ENCODE results near the gene SCG5.
"Not testable (repeated sequence)": the region's sequence is repeated elsewhere in the genome, so short reads cannot be mapped to it uniquely, and the experiment has no call there.

The SCG5 gene

DNA sequence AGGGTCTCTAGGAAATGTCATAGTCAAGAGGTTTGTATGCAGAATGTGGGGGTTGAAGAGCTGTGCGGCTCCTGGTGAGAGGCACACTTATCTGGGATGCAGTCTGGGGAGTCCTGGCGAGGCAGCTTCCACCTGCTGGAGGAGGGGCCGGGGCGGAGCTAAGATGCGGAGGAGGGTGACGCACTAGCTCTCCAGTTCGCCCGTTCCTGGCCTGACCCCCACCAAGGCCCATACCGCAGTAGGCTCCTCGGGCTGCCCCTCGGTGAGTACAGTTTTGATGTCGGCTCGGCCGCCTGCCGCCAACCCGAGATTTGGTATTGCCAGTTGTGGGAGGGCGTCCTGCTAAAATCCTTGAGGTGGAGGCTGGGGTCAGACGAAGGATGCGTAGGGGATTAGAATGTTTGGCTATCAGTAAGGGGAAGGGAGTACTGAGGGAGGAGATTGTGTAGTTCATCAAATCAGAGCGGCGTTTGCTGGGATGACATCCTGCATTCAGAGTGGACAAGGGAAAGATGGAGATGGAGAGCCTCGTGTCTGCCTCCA, at the start of gene SCG5:
Gene SCG5 (plus strand): TSS at position 194 of the 543 bp plus-strand sequence. CDS start 1,883 bp downstream, outside the sequence.
- Histone ChIP-seq H3K36me3 (peaks cover 0 to 91% (median 71%) of the 10 kb centered on the region in 11 experiments; a peak in 19 of 22 replicates), H3K27ac (no peak within 1 kb of the TSS), H3K4me1 (peaks cover 9 to 16% (median 12%) of the 10 kb centered on the region in 10 experiments; a peak in 19 of 20 replicates), H3K27me3 (no peaks in the 10 kb centered on the region), H3K4me3 (no peak within 1 kb of the TSS), H3K4me2 (no peak within 1 kb of the TSS), H4K20me1 (peaks cover 0 to 16% (median 3%) of the 10 kb centered on the region in 11 experiments; a peak in 4 of 22 replicates), H3K9ac (no peak within 1 kb of the TSS), H3K9me3 (replicated peaks in 1 of 11) (no peaks in the 10 kb centered on the region)
- no peak for TF ChIP-seq Cebpa-rat (IDR thresholded peaks at IDR 0.05)

DNA sequence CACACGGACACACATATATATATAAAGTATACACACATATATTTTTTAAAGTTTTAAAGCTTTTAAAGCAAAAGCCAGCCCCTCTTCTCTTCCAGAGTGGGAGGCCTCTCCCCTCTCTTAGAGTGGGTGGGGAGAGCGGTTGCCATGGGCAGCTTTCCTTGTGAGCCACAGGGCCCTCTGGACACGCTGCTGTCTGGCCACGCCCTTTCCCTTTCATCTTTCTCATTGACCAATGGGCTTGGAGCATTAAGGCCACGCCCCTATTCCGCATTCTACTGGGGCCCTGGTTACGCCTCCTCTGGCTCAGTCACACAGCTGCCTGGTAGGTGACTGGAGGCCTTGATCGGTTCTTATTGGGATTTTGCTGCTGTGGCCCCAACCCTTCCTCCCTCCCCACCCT, 48.4 kb upstream of the SCG5 start, which contains the start of gene GOLGA8N:
Gene GOLGA8N (plus strand): TSS at position 306 of the 400 bp plus-strand sequence.
- not testable (repeated sequence) for H3K9ac ChIP-seq; H3K27ac ChIP-seq; H3K36me3 ChIP-seq; H3K9me3 ChIP-seq (replicated peaks in 1 of 11); H3K27me3 ChIP-seq; H4K20me1 ChIP-seq; H3K4me3 ChIP-seq; H3K4me1 ChIP-seq; H3K4me2 ChIP-seq

- not testable (repeated sequence) for H3K27ac ChIP-seq; H3K4me3 ChIP-seq; H3K9ac ChIP-seq; H3K36me3 ChIP-seq; H3K9me3 ChIP-seq (replicated peaks in 1 of 11); H4K20me1 ChIP-seq; H3K4me2 ChIP-seq; H3K27me3 ChIP-seq
- H3K4me1 ChIP-seq = peaks cover 0 to 10% (median 3%) of the 10 kb centered on the region in 10 experiments; a peak in 9 of 20 replicates
Measured at GRCh38 chr15:32609518-32609917, 32.0 kb upstream of the SCG5 start.

DNA sequence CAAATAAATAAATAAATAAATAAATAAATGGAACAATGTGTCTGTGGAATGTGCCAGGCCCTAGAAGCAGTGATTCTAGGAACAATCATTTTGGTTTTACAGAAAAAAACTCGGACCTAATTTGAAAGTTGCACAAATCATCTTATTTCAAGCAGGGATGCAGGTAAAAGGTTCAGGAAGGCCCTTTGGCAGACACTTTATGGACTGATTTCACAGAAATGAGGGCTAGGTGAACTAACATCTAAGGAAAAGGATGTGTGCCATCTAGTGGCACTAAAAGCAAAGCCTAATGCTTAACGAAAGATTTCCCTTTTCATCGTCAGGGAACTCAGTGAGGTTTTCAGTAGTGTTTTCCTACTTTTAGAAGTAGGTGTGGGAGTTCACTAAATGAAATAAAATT, 30.8 kb upstream of the SCG5 start:
- not testable (repeated sequence) for H3K4me3 ChIP-seq; H4K20me1 ChIP-seq; H3K36me3 ChIP-seq; H3K9ac ChIP-seq; H3K27ac ChIP-seq; H3K9me3 ChIP-seq (replicated peaks in 1 of 11); H3K27me3 ChIP-seq
- Histone ChIP-seq H3K4me1 (peaks cover 0 to 10% (median 3%) of the 10 kb centered on the region in 10 experiments; a peak in 9 of 20 replicates), H3K4me2 (peak overlapping the region in 2 of 11 experiments; percentile 25; a peak in 1 of 22 replicates)

- H3K27ac ChIP-seq = peak overlapping the region; percentile 79 to 95 (median 93)
- H3K36me3 ChIP-seq; H3K9me3 ChIP-seq (replicated peaks in 1 of 11); H4K20me1 ChIP-seq; H3K27me3 ChIP-seq: not testable (repeated sequence)
- H3K4me1 ChIP-seq = peaks cover 4 to 26% (median 16%) of the 10 kb centered on the region in 10 experiments; a peak in 15 of 20 replicates
- peak overlapping the region in 7 of 11 experiments; percentile 13 to 41 (median 27); a peak in 6 of 22 replicates for H3K4me2 ChIP-seq
- H3K4me3 ChIP-seq = peak overlapping the region; percentile 65 to 79 (median 73)
- peak overlapping the region; percentile 84 to 91 (median 87) for H3K9ac ChIP-seq
Measured at GRCh38 chr15:32614712-32615050, 26.8 kb upstream of the SCG5 start.

DNA sequence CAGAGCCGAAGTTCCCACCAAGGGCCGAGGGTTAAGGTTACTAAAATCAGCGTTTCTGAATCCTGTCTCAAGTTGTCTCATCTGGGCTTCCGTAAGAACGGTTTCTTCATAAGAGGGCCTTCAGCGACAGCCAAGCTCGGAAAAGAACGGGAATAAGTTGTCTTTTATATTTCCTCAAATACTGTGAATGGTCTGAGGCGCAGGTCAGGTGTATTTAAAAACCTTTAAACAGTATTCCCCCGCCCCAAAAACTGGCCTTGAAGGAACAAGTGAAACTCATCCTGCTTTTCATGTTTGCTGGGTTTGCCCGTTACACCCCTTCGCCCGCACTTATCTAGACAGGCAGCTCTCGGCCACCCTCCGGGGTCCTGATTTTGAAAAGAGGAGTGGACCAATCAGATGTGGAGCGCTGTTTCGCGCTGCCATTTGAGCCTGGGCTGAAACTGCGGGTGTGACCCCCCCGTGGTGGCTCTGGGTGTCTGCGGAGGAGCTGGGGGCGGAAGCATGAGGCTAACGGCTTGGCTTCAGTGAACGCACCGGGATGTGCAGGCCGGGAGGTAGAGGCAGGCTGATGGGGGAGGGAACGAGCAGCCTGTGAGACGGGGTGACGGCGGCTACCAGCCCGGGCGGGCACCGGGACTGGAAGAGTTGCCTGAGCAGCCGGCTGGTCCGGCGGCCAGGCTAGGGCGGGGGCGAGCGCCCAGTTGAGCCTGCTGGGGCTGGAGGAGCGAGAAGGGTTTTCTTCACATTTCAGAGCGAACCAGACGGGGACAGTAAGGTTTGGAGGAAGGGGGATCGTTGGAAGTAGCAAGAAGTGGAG, 26.2 kb upstream of the SCG5 start, which contains the start of gene ARHGAP11A:
Gene ARHGAP11A (plus strand): TSS at position 454 of the 820 bp plus-strand sequence. CDS start 708 bp downstream, outside the sequence.
- peak within 1 kb of the TSS; percentile 82 to 95 (median 93) for H3K27ac ChIP-seq
- peak within 1 kb of the TSS; percentile 64 to 76 (median 72) for H3K4me2 ChIP-seq
- H3K9me3 ChIP-seq (replicated peaks in 1 of 11); H4K20me1 ChIP-seq; H3K27me3 ChIP-seq; H3K36me3 ChIP-seq: not testable (repeated sequence)
- peak within 1 kb of the TSS; percentile 65 to 79 (median 74) for H3K4me3 ChIP-seq
- H3K4me1 ChIP-seq = peaks cover 4 to 26% (median 16%) of the 10 kb centered on the region in 10 experiments; a peak in 15 of 20 replicates
- peak within 1 kb of the TSS; percentile 84 to 91 (median 87) for H3K9ac ChIP-seq

- H4K20me1 ChIP-seq; H3K9me3 ChIP-seq (replicated peaks in 1 of 11); H3K36me3 ChIP-seq; H3K27me3 ChIP-seq: not testable (repeated sequence)
- Histone ChIP-seq H3K4me1 (peaks cover 4 to 26% (median 16%) of the 10 kb centered on the region in 10 experiments; a peak in 15 of 20 replicates), H3K4me3 (peak overlapping the region; percentile 65 to 79 (median 74)), H3K27ac (peak overlapping the region in 9 of 11 experiments; percentile 86 to 95 (median 93); a peak in 18 of 22 replicates), H3K4me2 (peak overlapping the region; percentile 64 to 76 (median 72)), H3K9ac (peak overlapping the region; percentile 75 to 91 (median 87))
Measured at GRCh38 chr15:32615871-32616426, 25.6 kb upstream of the SCG5 start.

DNA sequence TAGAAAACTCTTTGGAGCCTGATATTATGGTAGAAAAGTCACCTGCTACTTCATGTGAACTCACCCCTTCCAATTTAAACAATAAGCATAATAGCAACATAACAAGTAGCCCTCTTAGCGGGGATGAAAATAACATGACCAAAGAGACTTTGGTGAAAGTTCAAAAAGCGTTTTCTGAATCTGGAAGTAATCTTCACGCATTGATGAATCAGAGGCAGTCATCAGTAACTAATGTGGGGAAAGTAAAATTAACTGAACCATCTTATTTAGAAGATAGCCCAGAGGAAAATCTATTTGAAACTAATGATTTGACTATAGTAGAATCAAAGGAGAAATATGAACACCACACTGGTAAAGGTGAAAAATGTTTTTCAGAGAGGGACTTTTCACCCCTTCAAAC, 5.1 kb upstream of the SCG5 start:
- H4K20me1 ChIP-seq = peaks cover 0 to 11% (median 0%) of the 10 kb centered on the region in 11 experiments; a peak in 4 of 22 replicates
- H3K4me3 ChIP-seq = no peak overlapping the region
- H3K9me3 ChIP-seq (replicated peaks in 1 of 11) = no peaks in the 10 kb centered on the region
- peak overlapping the region in 3 of 11 experiments; percentile 1 to 28 (median 21); a peak in 2 of 22 replicates for H3K27ac ChIP-seq
- H3K4me2 ChIP-seq = peak overlapping the region; percentile 4 to 68 (median 48); a peak in 19 of 22 replicates
- no peak overlapping the region for H3K9ac ChIP-seq
- TF ChIP-seq Cebpa-rat (IDR thresholded peaks at IDR 0.05) = no peak
- peaks cover 15 to 43% (median 37%) of the 10 kb centered on the region in 10 experiments; a peak in 19 of 20 replicates for H3K4me1 ChIP-seq
- peaks cover 0 to 100% (median 84%) of the 10 kb centered on the region in 11 experiments; a peak in 19 of 22 replicates for H3K36me3 ChIP-seq
- no peaks in the 10 kb centered on the region for H3K27me3 ChIP-seq

Data from BLaER1 treated with 17β-estradiol and CSF1 and Interleukin-3, amounts not matched to agents 10 nM and 100 nM (cell line).